ENCODE results near the gene SLC16A13.

DNA sequence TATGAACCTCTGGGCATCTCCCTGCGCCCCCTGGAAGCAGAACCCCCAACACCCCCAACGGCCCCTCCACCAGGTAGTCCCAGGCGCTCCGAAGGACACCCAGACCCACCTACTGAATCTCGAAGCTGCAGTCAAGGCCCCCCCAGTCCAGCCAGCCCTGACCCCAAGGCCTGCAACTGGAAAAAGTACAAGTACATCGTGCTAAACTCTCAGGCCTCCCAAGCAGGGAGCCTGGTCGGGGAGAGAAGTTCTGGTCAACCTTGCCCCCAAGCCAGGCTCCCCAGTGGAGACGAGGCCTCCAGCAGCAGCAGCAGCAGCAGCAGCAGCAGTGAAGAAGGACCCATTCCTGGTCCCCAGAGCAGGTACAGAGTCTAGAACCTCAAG is 11.4 kb upstream of the SLC16A13 start:
- TF ChIP-seq, protein P1, sequence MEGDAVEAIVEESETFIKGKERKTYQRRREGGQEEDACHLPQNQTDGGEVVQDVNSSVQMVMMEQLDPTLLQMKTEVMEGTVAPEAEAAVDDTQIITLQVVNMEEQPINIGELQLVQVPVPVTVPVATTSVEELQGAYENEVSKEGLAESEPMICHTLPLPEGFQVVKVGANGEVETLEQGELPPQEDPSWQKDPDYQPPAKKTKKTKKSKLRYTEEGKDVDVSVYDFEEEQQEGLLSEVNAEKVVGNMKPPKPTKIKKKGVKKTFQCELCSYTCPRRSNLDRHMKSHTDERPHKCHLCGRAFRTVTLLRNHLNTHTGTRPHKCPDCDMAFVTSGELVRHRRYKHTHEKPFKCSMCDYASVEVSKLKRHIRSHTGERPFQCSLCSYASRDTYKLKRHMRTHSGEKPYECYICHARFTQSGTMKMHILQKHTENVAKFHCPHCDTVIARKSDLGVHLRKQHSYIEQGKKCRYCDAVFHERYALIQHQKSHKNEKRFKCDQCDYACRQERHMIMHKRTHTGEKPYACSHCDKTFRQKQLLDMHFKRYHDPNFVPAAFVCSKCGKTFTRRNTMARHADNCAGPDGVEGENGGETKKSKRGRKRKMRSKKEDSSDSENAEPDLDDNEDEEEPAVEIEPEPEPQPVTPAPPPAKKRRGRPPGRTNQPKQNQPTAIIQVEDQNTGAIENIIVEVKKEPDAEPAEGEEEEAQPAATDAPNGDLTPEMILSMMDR (IDR thresholded peaks at IDR 0.05): no peak
- no peak for TF ChIP-seq POLR2A (IDR thresholded peaks at IDR 0.05)

Measured in uterus (tissue), 2 donors.